GM18507 (cell line): ENCODE data around the gene SCN2A.
"Not testable (repeated sequence)": the region's sequence is repeated elsewhere in the genome, so short reads cannot be mapped to it uniquely, and the experiment has no call there.

Source experiments
- DNase-seq: peaks from one replicate; pipeline ENCODE4 v3.0.0; 2011; ENCODE audit warnings: low read depth; ENCODE audit not compliant: insufficient read length; ENCODE audit errors: extremely low spot score
- FAIRE-seq: peaks from 2 replicates; lab custom pipeline; 2011; peaks lifted over from hg19 to GRCh38; lab: Jason Lieb, UNC

SCN2A gene

GRCh38 chr2:165245081-165245793 is 6.0 kb downstream of the SCN2A start:
- FAIRE-seq: no peak
- no peak for DNase-seq

DNA sequence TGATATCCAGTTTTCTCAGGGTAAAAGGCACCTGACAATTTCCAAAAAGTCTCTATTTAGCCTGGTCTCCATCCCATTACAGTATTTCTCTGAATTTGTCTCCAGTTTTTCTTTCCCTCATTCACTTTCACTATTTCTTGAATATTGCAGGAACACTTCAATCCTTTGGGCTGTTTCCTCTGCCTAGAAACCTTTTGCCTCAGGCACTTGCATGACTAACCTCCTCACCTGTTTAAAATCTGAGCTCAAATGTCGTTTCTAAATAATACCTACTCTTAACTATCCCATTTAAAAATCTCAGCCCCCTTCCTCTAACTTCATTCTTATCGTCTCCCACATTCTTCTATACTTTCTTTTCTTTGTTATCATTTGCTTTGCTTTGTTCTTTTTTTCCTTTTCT is 9.0 kb downstream of the SCN2A start:
- FAIRE-seq: no peak
- DNase-seq: no peak

DNA sequence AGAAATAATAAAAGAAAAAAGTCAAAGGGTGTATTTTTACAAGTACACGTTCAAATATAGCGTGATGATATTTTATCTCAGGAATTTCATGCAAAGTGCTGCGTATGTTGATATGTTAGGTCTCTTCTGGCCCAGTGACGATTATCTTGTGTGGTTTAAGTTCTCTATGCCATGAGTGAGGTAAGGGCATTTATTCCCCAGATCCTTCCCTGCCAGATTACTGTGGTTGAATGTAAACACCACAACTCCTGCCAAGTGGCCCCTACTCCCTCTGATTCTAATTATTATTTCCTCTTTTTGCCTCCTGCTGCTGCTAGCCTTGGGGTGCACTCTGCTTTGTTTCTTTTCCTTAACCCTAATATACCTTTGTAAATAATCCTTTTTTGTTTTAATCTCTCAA is 12.2 kb downstream of the SCN2A start:
- no peak for DNase-seq
- FAIRE-seq: no peak

- FAIRE-seq (no peak), DNase-seq (no peak)
Measured at GRCh38 chr2:165253178-165253577, 14.0 kb downstream of the SCN2A start.

GRCh38 chr2:165256618-165257017 is 17.4 kb downstream of the SCN2A start:
- FAIRE-seq (no peak), DNase-seq (no peak)

GRCh38 chr2:165260347-165260746 is 21.1 kb downstream of the SCN2A start:
- DNase-seq, FAIRE-seq: not testable (repeated sequence)

GRCh38 chr2:165268754-165269153 is 29.5 kb downstream of the SCN2A start:
- FAIRE-seq (no peak), DNase-seq (no peak)

DNA sequence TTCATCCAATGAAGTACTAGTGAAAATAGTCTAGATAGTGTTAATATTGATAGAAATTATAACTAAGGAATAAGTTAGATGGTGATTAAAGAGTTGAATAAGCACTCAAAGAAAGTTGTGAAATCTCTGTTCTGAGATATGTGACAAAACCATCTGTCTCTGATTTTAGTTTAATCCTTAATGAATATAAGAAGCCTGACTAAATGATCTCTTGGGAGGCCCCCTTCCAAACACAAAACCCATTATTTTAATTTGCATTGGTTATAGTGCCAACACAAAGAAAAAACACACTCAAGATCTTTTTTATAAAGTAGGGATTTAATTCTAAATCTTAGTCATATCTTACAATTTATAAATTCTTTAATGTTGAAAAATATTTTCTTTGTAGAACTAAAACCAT is 34.0 kb downstream of the SCN2A start:
- DNase-seq (no peak), FAIRE-seq (no peak)

DNA sequence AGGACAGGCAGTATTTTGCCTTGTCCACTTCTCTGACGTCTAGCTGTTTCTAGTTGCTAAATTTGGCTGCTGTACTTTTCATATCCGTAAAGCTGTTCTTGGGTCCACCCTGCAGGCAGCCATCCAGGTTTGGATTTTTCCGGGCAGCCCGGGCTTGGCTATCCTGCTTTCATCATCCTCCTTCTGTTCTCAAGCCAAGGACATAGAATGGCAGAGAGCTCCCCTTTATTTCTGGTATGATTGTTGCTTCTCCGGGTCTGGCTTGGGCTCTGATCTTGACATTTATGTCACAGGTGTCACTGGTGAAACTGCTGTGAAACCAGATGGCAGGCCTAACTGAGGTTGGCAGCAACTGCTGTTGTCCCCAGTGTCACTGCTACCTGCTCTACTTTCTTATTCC is 35.5 kb downstream of the SCN2A start:
- no peak for DNase-seq
- no peak for FAIRE-seq

DNA sequence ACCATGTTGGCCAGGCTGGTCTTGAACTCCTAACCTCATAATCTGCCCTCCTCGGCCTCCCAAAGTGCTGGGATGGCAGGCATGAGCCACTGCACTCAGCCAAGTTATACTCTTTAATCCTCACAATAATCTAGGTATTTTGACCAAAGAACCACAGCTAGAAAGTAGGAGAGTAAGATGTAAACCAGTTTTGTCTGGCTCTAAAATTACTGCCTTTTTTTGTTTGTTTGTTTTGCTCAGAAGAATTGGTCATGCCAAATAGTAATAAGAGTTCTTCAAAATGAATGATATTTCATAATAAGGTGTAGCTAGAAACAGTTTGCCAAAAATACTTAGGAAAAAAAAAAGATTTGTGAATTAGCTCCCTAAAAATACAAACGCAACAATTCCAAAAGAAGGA is 36.7 kb downstream of the SCN2A start:
- FAIRE-seq (no peak), DNase-seq (no peak)

GRCh38 chr2:165277295-165277694 is 38.1 kb downstream of the SCN2A start:
- no peak for FAIRE-seq
- DNase-seq: no peak

DNA sequence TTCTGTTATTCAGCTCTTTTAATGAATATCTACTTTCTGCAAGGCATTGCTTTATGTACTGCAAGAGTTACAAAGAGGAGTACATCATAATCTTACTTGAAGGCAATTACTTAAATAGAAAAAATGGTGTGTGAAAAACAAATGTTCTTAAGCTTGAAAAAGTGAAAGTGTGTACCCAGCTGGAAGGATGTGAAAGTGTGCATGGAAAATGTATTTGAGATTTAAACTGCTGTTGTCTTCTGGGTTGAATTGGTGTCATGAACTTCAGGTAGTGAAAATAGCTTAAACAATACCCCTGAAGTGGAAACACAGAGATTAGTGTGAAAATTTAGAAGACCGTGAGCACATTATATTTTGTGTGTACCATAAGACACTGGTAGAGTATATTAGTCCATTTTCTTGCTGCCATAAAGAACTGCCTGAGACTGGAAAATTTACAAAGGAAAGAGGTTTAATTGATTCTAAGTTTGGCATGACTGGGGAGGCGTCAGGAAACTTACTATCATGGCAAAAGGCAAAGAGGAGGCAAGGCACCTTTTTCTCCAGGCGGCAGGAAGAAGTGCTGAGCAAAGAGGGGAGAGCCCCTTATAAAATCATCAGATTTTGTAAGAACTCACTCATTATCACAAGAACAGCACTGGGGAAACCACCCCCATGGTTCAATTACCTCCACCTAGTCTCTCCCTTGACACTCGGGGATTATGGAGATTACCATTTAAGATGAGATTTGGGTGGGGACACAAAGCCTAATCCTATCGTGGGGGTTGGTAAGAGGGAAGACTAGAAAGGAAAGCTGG is 38.8 kb downstream of the SCN2A start:
- FAIRE-seq: no peak
- DNase-seq: no peak

- FAIRE-seq (no peak), DNase-seq (no peak)
Measured at GRCh38 chr2:165280356-165280755, 41.1 kb downstream of the SCN2A start.

- DNase-seq (no peak), FAIRE-seq (no peak)
Measured at GRCh38 chr2:165281387-165281786, 42.2 kb downstream of the SCN2A start.

GRCh38 chr2:165283342-165283741 is 44.1 kb downstream of the SCN2A start:
- FAIRE-seq (no peak), DNase-seq (no peak)

GRCh38 chr2:165287094-165287778 is 48.0 kb downstream of the SCN2A start:
- FAIRE-seq (no peak), DNase-seq (no peak)

DNA sequence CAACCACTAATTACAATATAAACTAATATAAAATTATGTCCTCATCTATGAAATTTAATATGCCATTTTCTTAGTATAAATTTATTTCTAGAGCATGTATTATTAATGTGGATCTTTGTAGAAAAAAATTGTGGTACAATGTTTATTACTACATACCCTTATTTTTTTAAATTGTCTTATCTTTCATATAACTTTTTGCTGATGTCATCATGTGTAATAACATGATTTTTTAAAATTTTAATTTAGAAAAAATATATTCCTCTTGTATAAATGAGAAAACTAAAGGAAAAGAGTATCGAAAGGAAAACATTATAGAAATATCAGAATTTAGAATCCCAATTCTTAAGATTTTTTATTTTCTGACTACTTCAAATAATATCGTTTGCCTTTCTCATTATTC is 49.9 kb downstream of the SCN2A start:
- DNase-seq (no peak), FAIRE-seq (no peak)

DNA sequence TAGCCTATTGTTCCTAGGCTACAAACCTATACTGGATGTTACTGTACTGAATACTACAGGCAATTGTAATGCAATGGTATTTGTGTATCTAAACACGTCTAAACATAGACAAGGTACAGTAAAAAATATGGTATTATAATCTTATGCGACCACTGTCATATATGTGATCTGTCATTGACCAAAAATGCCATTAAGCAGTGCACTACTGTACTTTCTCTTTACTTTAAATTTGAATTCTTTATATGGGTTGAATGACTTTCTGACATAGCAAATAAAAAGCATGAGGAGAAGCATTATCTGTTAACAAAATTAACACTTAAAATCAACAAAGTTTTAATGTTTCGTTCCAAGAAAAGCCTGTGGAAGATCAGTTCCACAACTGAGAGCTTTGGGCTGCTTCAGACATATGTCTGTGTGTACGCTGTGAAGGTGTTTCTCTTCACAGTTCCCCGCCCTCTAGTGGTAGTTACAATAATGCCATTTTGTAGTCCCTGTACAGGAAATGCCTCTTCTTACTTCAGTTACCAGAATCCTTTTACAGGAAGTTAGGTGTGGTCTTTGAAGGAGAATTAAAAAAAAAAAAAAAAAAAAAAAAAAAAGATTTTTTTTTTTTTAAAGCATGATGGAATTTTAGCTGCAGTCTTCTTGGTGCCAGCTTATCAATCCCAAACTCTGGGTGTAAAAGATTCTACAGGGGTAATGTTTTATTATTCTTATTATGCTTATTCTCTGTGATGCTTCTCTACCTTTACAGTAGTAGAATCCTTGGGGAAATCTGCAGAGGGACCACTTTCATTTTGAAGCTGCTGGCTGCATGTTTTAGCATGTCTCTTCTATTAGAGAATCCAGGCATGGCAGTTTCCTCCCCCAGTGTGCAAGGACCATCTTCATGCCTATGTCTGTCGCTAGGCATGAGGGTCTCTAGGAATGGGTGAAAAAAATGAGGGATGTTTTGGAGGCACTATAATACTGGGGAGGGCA is 54.5 kb downstream of the SCN2A start:
- FAIRE-seq (peak; percentile 86), DNase-seq (peak; percentile 28)

DNA sequence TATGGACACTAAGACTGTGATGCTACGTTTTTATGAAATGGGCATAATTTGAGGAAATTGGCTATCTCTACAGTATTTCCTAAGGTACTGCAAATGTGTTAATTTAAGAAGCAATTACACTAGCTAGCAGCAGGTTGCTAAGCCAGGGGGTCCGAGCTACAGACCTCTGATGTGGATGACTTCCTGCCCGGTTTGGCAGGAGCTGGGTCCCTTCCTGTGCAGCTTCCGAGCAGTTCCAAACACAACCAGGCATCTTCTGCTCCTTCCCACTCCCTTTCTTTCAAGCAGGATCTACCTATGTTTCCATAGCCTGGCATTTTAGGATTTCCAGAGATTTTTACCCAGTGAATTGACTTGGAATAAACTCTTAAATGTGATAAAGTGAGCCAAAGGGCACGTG is 55.7 kb downstream of the SCN2A start:
- DNase-seq (no peak), FAIRE-seq (no peak)
